HCT116 (cell line): ENCODE results near the gene SSTR5. TPM values are rescaled to one million over a fixed set of nuclear protein-coding genes. Genes with fewer than 3 reads are reported as not detected.

ENCODE experiments used
- ATAC-seq: fragments of 200-7000 bp; cut with Tn5 transposase; 2 replicates; pipeline ENCODE4 v1.9.1; 2020; ENCODE audit warnings: mild to moderate bottlenecking, moderate library complexity
- BruUV-seq: library from RNA; stranded (reverse); fragments of 400-500 nt; replicated peaks from 2 replicates; lab custom pipeline; 2021; lab: Mats Ljungman, UMichigan
- CTCF ChIA-PET: fragments of 300-600 bp; sonication (Branson Sonifier 250); formaldehyde crosslinking; loops from one replicate; lab custom pipeline; 2021; ENCODE audit warnings: antibody characterized with exemption; lab: Charles Lee
- POLR2A ChIA-PET: fragments of 300-600, 350-600 bp; sonication (Branson Sonifier 250); formaldehyde crosslinking; loops from one replicate; lab custom pipeline; 2021; ENCODE audit warnings: antibody characterized with exemption; lab: Charles Lee
- RAD21 ChIA-PET, 2 experiments: fragments of 300-600 bp; sonication (Branson Sonifier 250); formaldehyde crosslinking; loops; one replicate each; lab custom pipeline; 2023; ENCODE audit warnings: low total read pairs in 2 of 2; ENCODE audit not compliant: uncharacterized antibody in 2 of 2, unreplicated experiment in 2 of 2, low non-redundant PET in 1 of 2; lab: Charles Lee
- DNase-seq: peaks from one replicate; pipeline ENCODE4 v3.0.0-alpha.2; 2010; ENCODE audit warnings: low read depth, low spot score
- H2AFZ ChIP-seq: fragments of 200-600 bp; shearing (Covaris generic), sonication (generic); 2 replicates; pipeline ENCODE4 v1.6.1; 2017; ENCODE audit warnings: low read depth, mixed run types, mixed read lengths, antibody characterized with exemption, low read length; ENCODE audit not compliant: poor library complexity, severe bottlenecking
- H3K27ac ChIP-seq: 2 replicates; pipeline ENCODE4 v1.5.1; 2012; ENCODE audit warnings: low read depth, low read length
- H3K27me3 ChIP-seq: fragments of 200-600 bp; sonication (generic); 2 replicates; pipeline ENCODE4 v1.6.1; 2016; ENCODE audit warnings: mixed run types, low read length, mixed read lengths; ENCODE audit not compliant: insufficient read depth
- H3K36me3 ChIP-seq, 2 experiments: fragments of 200-500 bp in 1 of 2; fragments of 200-600 bp in 1 of 2; sonication (Bioruptor generic) in 1 of 2; sonication (generic) in 1 of 2; 2 replicates each; pipeline versions ENCODE4 v1.5.1 to v1.6.1; 2014 to 2016; ENCODE audit warnings: low read length in 2 of 2, inconsistent platforms in 1 of 2, mixed read lengths in 1 of 2, mixed run types in 1 of 2; ENCODE audit not compliant: insufficient read depth in 2 of 2, control insufficient read depth in 1 of 2
- H3K4me1 ChIP-seq, 2 experiments: fragments of 200-600 bp in 1 of 2; sonication (generic) in 1 of 2; 2 replicates each; pipeline versions ENCODE4 v1.5.1 to v1.6.1; 2012 to 2017; ENCODE audit warnings: low read length in 2 of 2, inconsistent platforms in 1 of 2, mild to moderate bottlenecking in 1 of 2, mixed read lengths in 1 of 2, mixed run types in 1 of 2, moderate library complexity in 1 of 2; ENCODE audit not compliant: insufficient read depth in 2 of 2, control insufficient read depth in 1 of 2
- H3K4me2 ChIP-seq: fragments of 200-600 bp; sonication (generic); 2 replicates; pipeline ENCODE4 v1.6.1; 2017; ENCODE audit warnings: mixed run types, low read length, mixed read lengths
- H3K4me3 ChIP-seq, 2 experiments: fragments of 200-600 bp in 1 of 2; sonication (generic) in 1 of 2; replicated peaks in 1 of 2; 2 replicates each; pipeline ENCODE4 v1.5.1; 2011 to 2016; ENCODE audit warnings: low read length in 2 of 2, control low read depth in 1 of 2, low read depth in 1 of 2, mild to moderate bottlenecking in 1 of 2, mixed read lengths in 1 of 2, mixed run types in 1 of 2
- H3K79me2 ChIP-seq: fragments of 200-600 bp; sonication (generic); 2 replicates; pipeline ENCODE4 v1.6.1; 2017; ENCODE audit warnings: mild to moderate bottlenecking, mixed run types, low read length, moderate library complexity, mixed read lengths; ENCODE audit not compliant: insufficient read depth
- H3K9ac ChIP-seq: fragments of 200-600 bp; sonication (generic); 2 replicates; pipeline ENCODE4 v1.6.1; 2016; ENCODE audit warnings: low read length, mixed read lengths
- H3K9me2 ChIP-seq: fragments of 200-600 bp; sonication (generic), shearing (Covaris generic); 2 replicates; pipeline ENCODE4 v1.6.1; 2017; ENCODE audit warnings: mixed run types, mild to moderate bottlenecking, moderate library complexity; ENCODE audit not compliant: insufficient read depth
- H3K9me3 ChIP-seq, 2 experiments: fragments of 200-500 bp in 1 of 2; fragments of 200-600 bp in 1 of 2; sonication (Bioruptor generic) in 1 of 2; sonication (generic) in 1 of 2; 2 replicates each; pipeline ENCODE4 v1.6.1; 2014 to 2017; ENCODE audit warnings: low read length in 2 of 2, mixed read lengths in 2 of 2, inconsistent platforms in 1 of 2, low read depth in 1 of 2, mild to moderate bottlenecking in 1 of 2, mixed run types in 1 of 2, moderate library complexity in 1 of 2; ENCODE audit not compliant: control insufficient read depth in 1 of 2, insufficient read depth in 1 of 2
- H4K20me1 ChIP-seq: fragments of 200-600 bp; sonication (generic), shearing (Covaris generic); 2 replicates; pipeline ENCODE4 v1.6.1; 2017; ENCODE audit warnings: mixed run types, mild to moderate bottlenecking, moderate library complexity; ENCODE audit not compliant: insufficient read depth
- CBX3 ChIP-seq: IDR thresholded peaks from 2 replicates; pipeline ENCODE4 v1.6.1; 2012; ENCODE audit warnings: low read depth
- CEBPB ChIP-seq: IDR thresholded peaks from 2 replicates; pipeline ENCODE4 v1.6.1; 2012; ENCODE audit warnings: low read depth
- EGR1 ChIP-seq: IDR thresholded peaks from 2 replicates; pipeline ENCODE4 v1.6.1; 2012; ENCODE audit warnings: low read depth
- ELF1 ChIP-seq: IDR thresholded peaks from 2 replicates; pipeline ENCODE4 v1.6.1; 2012; ENCODE audit warnings: low read depth, borderline replicate concordance
- EZH2 ChIP-seq: fragments of 200-600 bp; sonication (generic); IDR thresholded peaks from 2 replicates; pipeline ENCODE4 v1.6.1; 2017; ENCODE audit warnings: antibody characterized with exemption, mixed run types
- FOSL1 ChIP-seq: IDR thresholded peaks from 2 replicates; pipeline ENCODE4 v1.6.1; 2012; ENCODE audit warnings: low read depth
- JUND ChIP-seq: IDR thresholded peaks from 2 replicates; pipeline ENCODE4 v1.6.1; 2012
- RAD21 ChIP-seq: IDR thresholded peaks from 2 replicates; pipeline ENCODE4 v1.6.1; 2012; ENCODE audit warnings: low read depth, mild to moderate bottlenecking
- REST ChIP-seq: IDR thresholded peaks from 2 replicates; pipeline ENCODE4 v1.6.1; 2012; ENCODE audit warnings: low read depth
- SIN3A ChIP-seq: IDR thresholded peaks from 2 replicates; pipeline ENCODE4 v1.6.1; 2012; ENCODE audit warnings: low read depth
- SP1 ChIP-seq: IDR thresholded peaks from 2 replicates; pipeline ENCODE4 v1.6.1; 2012; ENCODE audit warnings: low read depth
- SRF ChIP-seq: IDR thresholded peaks from 2 replicates; pipeline ENCODE4 v1.6.1; 2012; ENCODE audit warnings: low read depth
- TCF7L2 ChIP-seq: IDR thresholded peaks from 2 replicates; pipeline ENCODE4 v1.7.0; 2011; ENCODE audit warnings: borderline replicate concordance, inconsistent platforms; ENCODE audit not compliant: insufficient read depth, insufficient read length; ENCODE audit errors: extremely low read depth
- YY1 ChIP-seq: IDR thresholded peaks from 2 replicates; pipeline ENCODE4 v1.6.1; 2011; ENCODE audit warnings: low read length, low read depth, moderate library complexity, mild to moderate bottlenecking; ENCODE audit not compliant: insufficient replicate concordance; ENCODE audit errors: extremely low read depth
- ZBTB33 ChIP-seq: IDR thresholded peaks from 2 replicates; pipeline ENCODE4 v1.6.1; 2011; ENCODE audit warnings: mild to moderate bottlenecking, low read length, moderate library complexity; ENCODE audit not compliant: insufficient replicate concordance; ENCODE audit errors: extremely low read depth
- ZFX ChIP-seq: fragments of 450-650 bp; IDR thresholded peaks from 2 replicates; pipeline ENCODE4 v1.6.1; 2017
- intact Hi-C: fragments of 100-400 bp; cut with micrococcal nuclease; formaldehyde crosslinking; loops from 2 replicates; pipeline ENCODE4 v1.10.0; 2022
- total RNA-seq: library from RNA; stranded (reverse); gene quantifications from one replicate; pipeline ENCODE4 v1.2.1, GENCODE V29; 2021; ENCODE audit not compliant: unreplicated experiment
- TF ChIP-seq, protein P1 (sequence below): IDR thresholded peaks from 2 replicates; pipeline ENCODE4 v1.6.1; 2012
- TF ChIP-seq, protein P2 (sequence below): IDR thresholded peaks from 2 replicates; pipeline ENCODE4 v1.6.1; 2012

Gene SSTR5
- total RNA-seq, 1 experiment from 2014 or later, result 7.2 TPM

DNA sequence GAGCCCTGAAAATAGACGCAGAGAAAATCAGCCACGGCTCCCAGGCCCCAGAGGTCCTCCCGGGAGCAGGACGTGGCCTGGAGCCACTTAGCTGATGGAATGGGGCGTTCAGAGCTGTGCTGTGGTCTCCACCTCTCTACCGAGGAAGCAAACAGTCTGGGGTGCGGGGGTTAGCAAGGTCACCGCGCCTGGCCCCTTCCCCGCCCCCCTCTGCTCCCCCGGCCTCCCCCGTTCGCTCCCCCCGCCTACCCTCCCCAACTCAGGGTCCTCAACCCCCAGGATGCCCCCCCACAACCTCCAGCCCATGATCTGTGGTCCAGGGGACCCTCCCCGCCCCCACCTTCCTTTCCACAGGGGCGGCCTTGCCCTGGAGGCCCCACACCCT lies 44.1 kb downstream of the SSTR5 start (continued):
- no peak for TF ChIP-seq SIN3A
- TF ChIP-seq, protein P1, sequence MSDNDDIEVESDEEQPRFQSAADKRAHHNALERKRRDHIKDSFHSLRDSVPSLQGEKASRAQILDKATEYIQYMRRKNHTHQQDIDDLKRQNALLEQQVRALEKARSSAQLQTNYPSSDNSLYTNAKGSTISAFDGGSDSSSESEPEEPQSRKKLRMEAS, result no peak
- no peak for TF ChIP-seq EGR1
- TF ChIP-seq JUND, result no peak
- TF ChIP-seq SRF, result no peak
- TF ChIP-seq CBX3, result no peak
- no peak for TF ChIP-seq SP1
- no peak for TF ChIP-seq YY1
- TF ChIP-seq ZBTB33, result no peak

DNA sequence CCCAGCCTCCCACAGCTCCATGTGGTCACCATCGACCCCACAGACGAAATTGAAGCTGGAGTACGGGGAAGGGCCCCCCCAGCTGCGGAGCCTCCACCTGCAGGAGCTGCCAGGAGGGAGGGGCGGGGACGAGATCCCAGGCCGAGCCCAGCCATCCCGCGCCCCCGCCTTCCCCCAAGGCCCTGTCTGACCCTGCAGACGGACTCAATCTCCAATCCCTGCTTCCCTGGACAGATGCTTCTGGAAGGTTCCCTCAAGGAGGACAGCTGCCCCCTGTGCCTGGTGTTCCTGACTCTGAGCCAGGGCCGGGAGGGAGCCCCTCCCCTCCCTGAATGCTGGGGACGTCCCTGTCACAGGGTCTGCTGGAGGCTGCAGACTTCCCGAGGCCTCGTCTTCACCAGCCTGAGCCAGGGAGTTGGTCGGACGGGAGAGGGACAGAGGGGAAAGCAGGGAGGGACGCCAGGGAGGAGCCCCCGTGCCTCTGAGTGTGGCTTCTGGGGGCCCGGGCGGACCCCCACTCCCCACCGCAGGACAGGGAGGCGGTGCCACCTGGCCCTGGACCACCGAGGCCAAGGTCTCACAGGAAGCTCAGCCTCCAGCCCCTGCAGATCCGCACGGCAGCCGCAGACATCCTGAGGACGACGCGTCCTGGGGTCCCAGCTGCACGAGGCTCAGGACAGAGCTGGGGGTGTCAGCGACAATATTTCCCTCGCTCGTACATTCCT lies 44.8 kb downstream of the SSTR5 start:
- H4K20me1 ChIP-seq, result no peaks in the 10 kb centered on the region
- no peak overlapping the region for H3K27ac ChIP-seq
- no peaks in the 10 kb centered on the region for H3K4me1 ChIP-seq
- ChIA-PET POLR2A (no interaction called here), CTCF (no interaction called here)
- no peak for DNase-seq
- H3K36me3 ChIP-seq, result no peaks in the 10 kb centered on the region
- TF ChIP-seq, protein P2, sequence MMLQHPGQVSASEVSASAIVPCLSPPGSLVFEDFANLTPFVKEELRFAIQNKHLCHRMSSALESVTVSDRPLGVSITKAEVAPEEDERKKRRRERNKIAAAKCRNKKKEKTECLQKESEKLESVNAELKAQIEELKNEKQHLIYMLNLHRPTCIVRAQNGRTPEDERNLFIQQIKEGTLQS, result no peak
- TF ChIP-seq REST, result no peak
- TF ChIP-seq SIN3A, result no peak
- TF ChIP-seq ZFX, result no peak
- no peak for TF ChIP-seq ELF1
- no peak for TF ChIP-seq SP1
- TF ChIP-seq FOSL1, result no peak
- no peak for TF ChIP-seq CBX3
- TF ChIP-seq RAD21, result no peak
- no peak for TF ChIP-seq CEBPB
- no peak for TF ChIP-seq TCF7L2
- TF ChIP-seq, protein P1, result no peak
- TF ChIP-seq EZH2, result no peak
- TF ChIP-seq, all 23 proteins: peak for 0
- RAD21 ChIA-PET, result no interaction called here
- BruUV-seq, result no TSS peak
- H3K4me3 ChIP-seq, result no peak overlapping the region
- no peaks in the 10 kb centered on the region for H3K9me3 ChIP-seq
- intact Hi-C loops, result no loop called here
- H3K4me2 ChIP-seq, result no peak overlapping the region
- H3K79me2 ChIP-seq, result no peaks in the 10 kb centered on the region
- no peaks in the 10 kb centered on the region for H3K9me2 ChIP-seq
- no peak overlapping the region for H3K9ac ChIP-seq
- ATAC-seq, result no peak
- H2AFZ ChIP-seq, result no peak overlapping the region
- no peaks in the 10 kb centered on the region for H3K27me3 ChIP-seq
